ENCODE data around the gene NT5DC4.
"Not testable (repeated sequence)": the region's sequence is repeated elsewhere in the genome, so short reads cannot be mapped to it uniquely, and the experiment has no call there.

The NT5DC4 gene

DNA sequence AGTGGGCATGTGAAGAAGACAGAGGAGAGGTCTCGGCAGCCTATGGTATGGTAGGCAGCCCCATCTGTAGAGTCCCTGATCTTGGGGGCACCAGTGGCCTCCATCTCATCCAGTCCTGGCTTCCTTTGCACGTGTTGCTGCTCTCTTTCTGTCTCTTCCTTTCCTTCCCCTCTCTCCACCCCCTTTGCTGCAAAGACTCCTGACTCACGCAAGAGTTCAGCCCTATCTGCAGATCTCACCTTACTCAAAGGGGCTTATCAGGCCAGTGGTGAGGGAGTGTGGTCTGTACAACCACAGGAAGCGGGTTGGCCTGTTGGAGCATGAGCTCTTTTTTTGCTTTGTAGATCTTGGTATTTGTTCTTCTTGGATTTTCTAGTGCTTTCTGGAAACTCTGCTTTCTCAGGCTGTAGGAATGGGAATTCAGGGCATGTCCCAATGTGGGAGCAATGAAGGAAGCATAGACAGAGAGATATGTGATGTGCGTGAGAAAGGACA, 14.6 kb upstream of the NT5DC4 start:
- no peak for DNase-seq (ENCODE audit: low spot score)
- in situ Hi-C loops (cut with MboI; ENCODE audit: low pct_unique_long_range_greater_than_20kb, low sequenced_read_pairs, unreplicated experiment) = no loop called here
- TF ChIP-seq, protein P1, sequence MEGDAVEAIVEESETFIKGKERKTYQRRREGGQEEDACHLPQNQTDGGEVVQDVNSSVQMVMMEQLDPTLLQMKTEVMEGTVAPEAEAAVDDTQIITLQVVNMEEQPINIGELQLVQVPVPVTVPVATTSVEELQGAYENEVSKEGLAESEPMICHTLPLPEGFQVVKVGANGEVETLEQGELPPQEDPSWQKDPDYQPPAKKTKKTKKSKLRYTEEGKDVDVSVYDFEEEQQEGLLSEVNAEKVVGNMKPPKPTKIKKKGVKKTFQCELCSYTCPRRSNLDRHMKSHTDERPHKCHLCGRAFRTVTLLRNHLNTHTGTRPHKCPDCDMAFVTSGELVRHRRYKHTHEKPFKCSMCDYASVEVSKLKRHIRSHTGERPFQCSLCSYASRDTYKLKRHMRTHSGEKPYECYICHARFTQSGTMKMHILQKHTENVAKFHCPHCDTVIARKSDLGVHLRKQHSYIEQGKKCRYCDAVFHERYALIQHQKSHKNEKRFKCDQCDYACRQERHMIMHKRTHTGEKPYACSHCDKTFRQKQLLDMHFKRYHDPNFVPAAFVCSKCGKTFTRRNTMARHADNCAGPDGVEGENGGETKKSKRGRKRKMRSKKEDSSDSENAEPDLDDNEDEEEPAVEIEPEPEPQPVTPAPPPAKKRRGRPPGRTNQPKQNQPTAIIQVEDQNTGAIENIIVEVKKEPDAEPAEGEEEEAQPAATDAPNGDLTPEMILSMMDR (IDR thresholded peaks at IDR 0.05; ENCODE audit: extremely low read depth, insufficient read depth, missing control alignments) = no peak

DNA sequence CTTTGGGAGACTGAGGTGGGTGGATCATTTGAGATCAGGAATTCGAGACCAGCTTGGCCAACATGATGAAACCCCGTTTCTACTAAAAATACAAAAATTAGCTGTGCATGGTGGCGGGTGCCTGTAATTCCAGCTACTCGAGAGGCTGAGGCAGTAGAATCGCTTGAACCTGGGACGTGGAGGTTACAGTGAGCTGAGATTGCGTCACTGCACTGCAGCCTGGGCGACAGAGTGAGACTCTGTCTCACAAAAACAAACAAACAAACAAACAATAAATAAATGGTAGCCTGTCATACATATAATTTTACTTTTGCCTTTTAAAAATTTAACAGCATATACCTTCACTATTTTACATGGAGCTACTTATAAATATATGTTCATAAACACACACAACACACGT, 13.9 kb upstream of the NT5DC4 start:
- in situ Hi-C loops (cut with MboI; ENCODE audit: low pct_unique_long_range_greater_than_20kb, low sequenced_read_pairs, unreplicated experiment); DNase-seq (ENCODE audit: low spot score): not testable (repeated sequence)

DNA sequence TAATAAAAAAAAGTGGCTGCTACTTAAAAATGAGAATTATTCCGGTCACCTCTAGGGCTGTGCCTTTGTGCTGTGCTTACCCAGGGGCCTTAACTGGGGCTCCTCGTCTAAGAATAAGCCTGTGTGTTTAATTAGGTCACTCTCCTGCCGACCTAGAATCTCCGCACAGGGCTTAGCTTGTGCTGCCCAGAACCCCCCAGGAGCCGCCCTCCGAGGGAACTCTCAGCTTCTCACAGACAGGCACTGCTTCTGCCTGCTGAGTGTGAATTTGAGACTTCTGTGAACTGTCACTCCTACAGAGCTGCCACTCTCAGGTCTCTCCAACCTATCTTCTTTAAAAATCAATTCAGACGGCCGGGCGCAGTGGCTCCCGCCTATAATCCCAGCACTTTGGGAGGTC, 11.9 kb upstream of the NT5DC4 start:
- in situ Hi-C loops (cut with MboI; ENCODE audit: low pct_unique_long_range_greater_than_20kb, low sequenced_read_pairs, unreplicated experiment) = no loop called here
- DNase-seq (ENCODE audit: low spot score) = no peak
- TF ChIP-seq, protein P1 (IDR thresholded peaks at IDR 0.05; ENCODE audit: extremely low read depth, insufficient read depth, missing control alignments) = no peak

DNA sequence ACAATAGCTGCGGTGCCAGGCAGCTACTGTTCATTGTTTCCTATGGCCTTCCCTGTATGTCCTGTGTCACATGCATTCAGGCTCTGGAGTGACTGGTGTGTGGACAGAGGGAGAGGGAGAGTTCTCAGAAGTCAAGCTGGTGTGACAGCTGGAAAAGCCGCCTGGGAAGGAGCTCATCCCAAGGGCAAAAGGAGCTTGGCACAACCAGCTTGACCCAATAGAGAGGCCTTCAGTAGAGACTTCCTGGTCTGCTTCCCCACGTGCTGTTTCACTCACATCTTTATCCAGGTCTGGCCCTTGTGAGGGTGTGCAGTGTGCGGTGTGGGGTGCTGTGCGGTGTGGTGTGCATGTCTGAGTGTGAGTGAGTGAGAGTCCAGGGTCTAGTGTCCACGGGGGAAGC, 11.1 kb upstream of the NT5DC4 start:
- in situ Hi-C loops (cut with MboI; ENCODE audit: low pct_unique_long_range_greater_than_20kb, low sequenced_read_pairs, unreplicated experiment) = no loop called here
- TF ChIP-seq, protein P1 (IDR thresholded peaks at IDR 0.05; ENCODE audit: extremely low read depth, insufficient read depth, missing control alignments) = no peak

DNA sequence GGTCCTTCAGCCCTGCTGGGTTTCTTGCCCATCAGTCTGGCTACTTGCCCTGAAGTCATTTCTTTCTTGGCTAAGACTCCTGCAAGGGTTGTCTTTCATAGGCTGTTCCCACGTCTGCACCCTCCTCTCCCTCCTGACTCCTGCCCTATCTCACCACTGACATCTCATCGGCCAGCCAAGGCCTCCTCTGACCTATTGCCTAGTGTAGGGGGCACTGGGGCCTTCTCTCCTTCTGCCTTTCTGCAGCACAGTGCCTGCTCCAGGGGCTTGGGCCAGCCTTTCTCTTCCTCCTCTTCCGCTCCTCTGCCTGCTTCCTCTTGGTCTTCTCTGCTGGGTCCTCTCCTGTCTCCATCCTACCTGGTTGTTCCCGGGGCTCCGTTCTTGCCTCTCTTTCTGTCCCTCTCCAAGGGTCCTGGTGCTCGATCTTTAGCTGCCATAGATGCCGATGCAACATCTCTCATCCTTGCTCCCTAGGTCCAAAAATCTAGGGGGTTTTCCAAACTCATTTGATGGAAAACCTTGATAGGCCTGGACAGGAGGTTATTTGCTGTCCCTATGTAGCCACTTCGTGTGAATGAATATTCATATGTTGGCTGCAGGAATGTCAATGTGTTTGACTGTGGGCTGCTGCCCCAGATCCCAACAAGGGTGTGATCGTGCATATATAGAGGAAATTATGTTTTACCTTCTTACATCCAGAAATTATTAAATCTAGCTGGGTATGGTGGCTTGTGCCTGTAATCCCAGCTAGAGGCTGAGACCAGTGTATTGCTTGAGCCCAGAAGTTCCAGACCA, 9.7 kb upstream of the NT5DC4 start:
- in situ Hi-C loops (cut with MboI; ENCODE audit: low pct_unique_long_range_greater_than_20kb, low sequenced_read_pairs, unreplicated experiment) = no loop called here
- TF ChIP-seq, protein P1 (IDR thresholded peaks at IDR 0.05; ENCODE audit: extremely low read depth, insufficient read depth, missing control alignments) = no peak
- DNase-seq (ENCODE audit: low spot score) = no peak

More for the DNA sequence above, 11.1 kb upstream of the NT5DC4 start:
- peak; percentile 3 for DNase-seq (ENCODE audit: low spot score)

DNA sequence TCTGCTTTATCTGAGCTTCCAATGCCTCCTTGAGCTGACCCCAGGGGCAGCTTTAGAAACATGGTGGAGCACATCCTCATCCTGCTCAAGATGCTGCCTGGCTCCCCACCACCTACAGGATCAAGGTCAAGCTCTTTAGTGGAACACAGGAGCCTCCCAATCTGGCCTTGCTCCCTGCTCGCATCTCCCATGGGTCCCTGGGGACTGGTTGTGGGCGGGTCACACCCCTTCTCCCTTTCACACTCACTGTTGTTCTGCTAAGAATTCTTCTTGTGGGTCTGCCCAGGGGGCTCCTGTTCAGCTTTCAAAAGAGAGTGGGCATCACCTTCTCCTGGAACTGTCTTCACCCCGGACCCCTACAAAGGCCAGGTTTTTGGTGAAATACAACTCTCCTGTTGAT, 8.4 kb upstream of the NT5DC4 start:
- TF ChIP-seq, protein P1 (IDR thresholded peaks at IDR 0.05; ENCODE audit: extremely low read depth, insufficient read depth, missing control alignments) = no peak
- DNase-seq (ENCODE audit: low spot score) = peak; percentile 10
- in situ Hi-C loops (cut with MboI; ENCODE audit: low pct_unique_long_range_greater_than_20kb, low sequenced_read_pairs, unreplicated experiment) = no loop called here

DNA sequence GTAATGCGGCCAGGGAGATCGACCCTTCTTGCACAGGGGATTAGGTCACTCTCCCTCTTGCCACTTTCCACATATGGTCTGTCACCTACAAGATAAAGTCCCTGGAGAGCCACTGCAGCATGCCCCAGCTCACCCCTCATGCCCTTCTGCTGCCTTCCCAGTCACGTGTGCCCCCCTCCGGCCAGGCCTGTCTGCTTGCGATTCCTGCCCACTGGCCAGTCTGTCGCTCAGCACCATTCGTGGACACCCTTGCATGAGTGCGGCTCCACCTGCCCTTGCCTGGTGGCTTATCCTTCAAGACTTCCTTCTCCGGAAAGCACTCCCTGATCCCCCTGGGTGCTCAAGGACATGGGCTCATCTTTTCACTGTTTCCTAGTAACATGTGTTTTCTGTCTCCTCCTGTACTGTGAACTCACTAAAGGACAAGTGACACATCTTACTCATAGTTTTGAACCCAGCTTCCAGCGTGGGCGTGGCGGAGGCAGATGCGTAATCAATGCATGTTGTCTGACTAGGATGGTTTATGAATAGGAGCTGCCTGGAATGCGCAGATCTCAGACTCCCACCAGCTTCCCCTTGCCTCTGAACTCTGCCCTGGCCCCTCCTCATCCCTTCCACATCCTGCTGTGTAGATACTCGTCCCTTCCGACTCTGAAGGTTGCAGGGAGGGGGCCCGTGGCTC, 7.8 kb upstream of the NT5DC4 start:
- in situ Hi-C loops (cut with MboI; ENCODE audit: low pct_unique_long_range_greater_than_20kb, low sequenced_read_pairs, unreplicated experiment) = no loop called here
- TF ChIP-seq, protein P1 (IDR thresholded peaks at IDR 0.05; ENCODE audit: extremely low read depth, insufficient read depth, missing control alignments) = no peak
- DNase-seq (ENCODE audit: low spot score) = no peak

Measured in GM13977 (cell line).